OCI-LY7 (cell line): ENCODE data around the gene KIAA0586. TPM values are rescaled to one million over a fixed set of nuclear protein-coding genes. Genes with fewer than 3 reads are reported as not detected.

Experiments used
- BruUV-seq: library from RNA; stranded (reverse); fragments of 400-500 nt; replicated peaks from 2 replicates; lab custom pipeline; 2021; lab: Mats Ljungman, UMichigan
- CTCF ChIA-PET: fragments of 300-600 bp; sonication (Branson Sonifier 250); formaldehyde crosslinking; loops from one replicate; lab custom pipeline; 2022; ENCODE audit warnings: antibody characterized with exemption; ENCODE audit not compliant: unreplicated experiment; lab: Charles Lee
- POLR2A ChIA-PET: fragments of 300-600 bp; sonication (Branson Sonifier 250); formaldehyde crosslinking; loops from one replicate; lab custom pipeline; 2022; ENCODE audit warnings: antibody characterized with exemption; lab: Charles Lee
- DNase-seq: peaks from one replicate; pipeline ENCODE4 v3.0.0-alpha.2; 2015; ENCODE audit warnings: low spot score
- H2AFZ ChIP-seq: fragments of 200-600 bp; sonication (generic), shearing (Covaris generic); 2 replicates; pipeline ENCODE4 v1.6.1; 2014; ENCODE audit warnings: mild to moderate bottlenecking, antibody characterized with exemption, low read length, moderate library complexity
- H3K27ac ChIP-seq: fragments of 200-600 bp; sonication (generic); 2 replicates; pipeline ENCODE4 v1.5.1; 2014; ENCODE audit warnings: mixed run types, low read depth, mild to moderate bottlenecking, moderate library complexity, low read length, inconsistent platforms; ENCODE audit not compliant: poor library complexity, severe bottlenecking
- H3K36me3 ChIP-seq: fragments of 200-600 bp; sonication (generic); 2 replicates; pipeline ENCODE4 v1.6.1; 2014; ENCODE audit warnings: mild to moderate bottlenecking, antibody characterized with exemption, low read length, moderate library complexity, mixed read lengths; ENCODE audit not compliant: insufficient read depth
- H3K4me1 ChIP-seq: fragments of 200-600 bp; sonication (generic); 2 replicates; pipeline ENCODE4 v1.5.1; 2014; ENCODE audit warnings: mild to moderate bottlenecking, low read length; ENCODE audit not compliant: insufficient read depth, poor library complexity, severe bottlenecking
- H3K4me2 ChIP-seq: fragments of 200-600 bp; sonication (generic); 2 replicates; pipeline ENCODE4 v1.6.1; 2014; ENCODE audit warnings: mild to moderate bottlenecking, low read length
- H3K4me3 ChIP-seq: fragments of 200-600 bp; sonication (generic); 2 replicates; pipeline ENCODE4 v1.5.1; 2014; ENCODE audit warnings: mild to moderate bottlenecking, low read depth, low read length; ENCODE audit not compliant: poor library complexity, severe bottlenecking
- H3K79me2 ChIP-seq: fragments of 200-600 bp; sonication (generic); 2 replicates; pipeline ENCODE4 v1.6.1; 2016; ENCODE audit warnings: low read depth, mild to moderate bottlenecking, low read length, moderate library complexity, mixed read lengths; ENCODE audit not compliant: insufficient read depth
- H3K9me2 ChIP-seq: fragments of 200-600 bp; sonication (generic); 2 replicates; pipeline ENCODE4 v1.6.1; 2016; ENCODE audit warnings: mild to moderate bottlenecking, low read length, mixed read lengths; ENCODE audit not compliant: insufficient read depth
- H3K9me3 ChIP-seq: fragments of 200-600 bp; sonication (generic); 2 replicates; pipeline ENCODE4 v1.6.1; 2014; ENCODE audit warnings: mild to moderate bottlenecking, mixed run types, low read length, mixed read lengths
- H4K20me1 ChIP-seq: fragments of 200-600 bp; sonication (generic); 2 replicates; pipeline ENCODE4 v1.6.1; 2014; ENCODE audit warnings: mild to moderate bottlenecking, antibody characterized with exemption, low read length, moderate library complexity, mixed read lengths; ENCODE audit not compliant: insufficient read depth
- CTCF ChIP-seq: fragments of 200-600 bp; sonication (generic); conservative IDR thresholded peaks from 2 replicates; pipeline ENCODE4 v1.5.1; 2014; ENCODE audit warnings: mild to moderate bottlenecking, antibody characterized with exemption, low read length, moderate library complexity, mixed read lengths
- EZH2phosphoT487 ChIP-seq: fragments of 200-600 bp; sonication (generic); IDR thresholded peaks from 2 replicates; pipeline ENCODE4 v1.6.1; 2018; ENCODE audit warnings: low read depth, borderline replicate concordance, mild to moderate bottlenecking, mixed run types, antibody characterized with exemption, low read length, moderate library complexity, mixed read lengths
- intact Hi-C: fragments of 100-400 bp; cut with micrococcal nuclease; formaldehyde crosslinking; loops from one replicate; pipeline ENCODE4 v1.10.0; 2022; ENCODE audit not compliant: unreplicated experiment
- total RNA-seq, 2 experiments: library from RNA; depleted of rRNA in 1 of 2; stranded (reverse); fragments of >200 nt in 1 of 2; shearing (Covaris generic) in 1 of 2; gene quantifications; 2 replicates each; pipeline ENCODE4 v1.2.3, GENCODE V29; 2014 to 2022

Gene KIAA0586
- total RNA-seq, 2 experiments from 2014 or later, result 20.5 to 41.7 TPM

DNA sequence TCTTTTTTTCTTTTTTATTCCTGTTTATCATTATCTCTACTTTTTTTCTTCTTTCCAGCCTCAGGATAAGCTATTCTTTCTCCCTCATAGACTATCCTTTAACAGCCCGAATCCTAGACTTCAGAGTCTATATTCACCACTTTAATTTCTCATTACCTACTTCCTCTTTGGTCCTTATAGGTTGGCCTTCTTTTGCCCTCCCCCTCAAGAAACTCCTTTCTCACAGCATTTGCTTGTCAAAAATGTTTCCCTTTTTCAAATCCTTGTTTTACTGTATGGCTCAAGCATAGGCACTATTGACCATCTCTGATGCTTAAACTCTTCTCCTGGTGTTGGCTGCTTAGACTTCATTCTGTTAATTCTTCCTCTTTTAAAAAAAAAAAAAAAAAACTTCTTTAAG, 52.5 kb downstream of the KIAA0586 start:
- CTCF ChIA-PET, result no interaction called here
- Histone ChIP-seq H3K4me2 (no peak overlapping the region), H3K27ac (no peak overlapping the region), H3K36me3 (peaks cover 48% of the 10 kb centered on the region), H3K4me3 (no peak overlapping the region), H4K20me1 (no peaks in the 10 kb centered on the region), H3K79me2 (no peaks in the 10 kb centered on the region), H3K9me2 (no peaks in the 10 kb centered on the region), H3K4me1 (peaks cover 3% of the 10 kb centered on the region), H2AFZ (no peak overlapping the region), H3K9me3 (no peaks in the 10 kb centered on the region)
- peak; percentile 5 for DNase-seq
- POLR2A ChIA-PET, result no interaction called here
- TF ChIP-seq CTCF, result no peak
- TF ChIP-seq EZH2phosphoT487, result no peak
- intact Hi-C loops, result no loop called here
- BruUV-seq, result no TSS peak

GRCh38 chr14:58484176-58484575, 56.7 kb downstream of the KIAA0586 start:
- H3K9me2 ChIP-seq, result no peaks in the 10 kb centered on the region
- no peaks in the 10 kb centered on the region for H4K20me1 ChIP-seq
- H3K4me1 ChIP-seq, result peaks cover 10% of the 10 kb centered on the region
- H3K36me3 ChIP-seq, result peaks cover 52% of the 10 kb centered on the region
- H3K9me3 ChIP-seq, result no peaks in the 10 kb centered on the region
- H3K27ac ChIP-seq, result no peak overlapping the region
- DNase-seq, result no peak
- TF ChIP-seq CTCF (no peak), EZH2phosphoT487 (no peak)
- ChIA-PET CTCF (no interaction called here), POLR2A (interaction anchor here (0.6 kb wide), 1 partner anchor 34 kb away, joined by 3 read pairs; no protein-coding TSS in a partner anchor)
- H3K79me2 ChIP-seq, result no peaks in the 10 kb centered on the region
- no peak overlapping the region for H3K4me3 ChIP-seq
- no peak overlapping the region for H2AFZ ChIP-seq
- BruUV-seq, result no TSS peak
- intact Hi-C loops, result no loop called here
- no peak overlapping the region for H3K4me2 ChIP-seq

- intact Hi-C loops, result no loop called here
- Histone ChIP-seq H3K9me2 (no peaks in the 10 kb centered on the region), H3K4me1 (peaks cover 7% of the 10 kb centered on the region), H3K27ac (no peak overlapping the region), H2AFZ (no peak overlapping the region), H4K20me1 (no peaks in the 10 kb centered on the region), H3K36me3 (peaks cover 70% of the 10 kb centered on the region), H3K79me2 (no peaks in the 10 kb centered on the region), H3K4me2 (no peak overlapping the region), H3K4me3 (no peak overlapping the region), H3K9me3 (no peaks in the 10 kb centered on the region)
- no TSS peak for BruUV-seq
- ChIA-PET CTCF (no interaction called here), POLR2A (no interaction called here)
- TF ChIP-seq CTCF, result no peak
- no peak for DNase-seq
Measured at GRCh38 chr14:58488550-58488949, 61.0 kb downstream of the KIAA0586 start.
